Measurements from ENCODE around the gene PHACTR2. TPM values are rescaled to one million over a fixed set of nuclear protein-coding genes. Genes with fewer than 3 reads are reported as not detected.
"Not testable (repeated sequence)": the region's sequence is repeated elsewhere in the genome, so short reads cannot be mapped to it uniquely, and the experiment has no call there.

PHACTR2 gene
- total RNA-seq, 2 donors from 2014 or later = 24.3 to 30.6 TPM

GRCh38 chr6:143655541-143655940 lies 22.2 kb upstream of the PHACTR2 start:
- DNase-seq (no peak), ATAC-seq (replicated peaks in 1 of 2) (no peak)
- Mint-ChIP-seq H3K27me3 (ENCODE audit: low read depth) (no peaks in the 10 kb centered on the region), H3K9me3 (peaks cover 10 to 13% of the 10 kb centered on the region in 2 donors), H3K36me3 (ENCODE audit: insufficient read depth in 2 of 2) (peaks cover 6 to 7% of the 10 kb centered on the region in 2 donors), H3K27ac (no peak overlapping the region), H3K4me1 (ENCODE audit: low read depth) (no peaks in the 10 kb centered on the region), H3K4me3 (no peak overlapping the region)

DNA sequence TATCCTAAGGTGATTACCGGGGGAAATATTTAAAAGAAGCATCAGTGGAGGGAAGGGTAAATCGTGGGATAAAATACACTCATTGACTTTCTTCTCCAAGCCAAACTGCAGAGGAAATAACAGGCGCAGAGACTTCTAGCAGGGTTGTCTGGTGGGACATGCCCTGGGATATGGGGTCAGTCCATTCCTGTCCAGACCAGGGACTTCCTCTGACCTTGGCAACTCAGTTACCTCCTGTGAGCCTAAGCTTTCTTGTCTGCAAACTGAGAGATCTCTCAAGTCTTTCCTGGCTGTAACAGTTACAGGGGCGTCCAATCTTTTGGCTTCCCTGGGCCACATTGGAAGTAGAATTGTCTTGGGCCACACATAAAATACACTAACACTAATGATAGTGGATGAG lies 21.7 kb upstream of the PHACTR2 start:
- Mint-ChIP-seq H3K27me3 (ENCODE audit: low read depth) (no peaks in the 10 kb centered on the region), H3K4me1 (ENCODE audit: low read depth) (no peaks in the 10 kb centered on the region), H3K4me3 (no peak overlapping the region), H3K27ac (no peak overlapping the region), H3K36me3 (ENCODE audit: insufficient read depth in 2 of 2) (peaks cover 6 to 7% of the 10 kb centered on the region in 2 donors), H3K9me3 (peaks cover 10 to 13% of the 10 kb centered on the region in 2 donors)
- no peak for DNase-seq
- ATAC-seq (replicated peaks in 1 of 2) = no peak

DNA sequence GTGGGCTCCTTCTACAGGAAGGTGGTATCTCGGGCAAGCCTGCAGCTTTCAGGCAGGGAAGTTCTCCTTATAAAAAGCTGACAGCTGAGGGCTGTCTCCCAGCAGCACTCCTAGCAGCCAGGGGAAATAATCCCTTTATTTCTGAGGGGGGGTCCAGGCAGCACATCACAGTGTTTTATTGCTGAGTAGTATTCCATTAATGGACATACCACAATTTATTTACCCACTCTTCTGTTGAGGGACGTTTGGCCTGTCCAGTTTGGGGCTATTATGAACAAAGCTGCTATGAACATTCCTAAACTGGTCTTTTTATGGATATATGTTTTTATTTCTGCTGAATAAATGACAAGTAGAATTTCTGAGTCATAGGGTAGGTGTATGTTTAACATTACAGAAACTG lies 20.0 kb upstream of the PHACTR2 start:
- Mint-ChIP-seq H3K27me3 (ENCODE audit: low read depth) (no peaks in the 10 kb centered on the region), H3K36me3 (ENCODE audit: insufficient read depth in 2 of 2) (peaks cover 6 to 7% of the 10 kb centered on the region in 2 donors), H3K4me3 (no peak overlapping the region), H3K4me1 (ENCODE audit: low read depth) (no peaks in the 10 kb centered on the region), H3K27ac (no peak overlapping the region), H3K9me3 (peaks cover 10 to 15% of the 10 kb centered on the region in 2 donors)
- ATAC-seq (replicated peaks in 1 of 2) = no peak
- no peak for DNase-seq

GRCh38 chr6:143660170-143660569 lies 17.6 kb upstream of the PHACTR2 start:
- not testable (repeated sequence) for H3K27ac Mint-ChIP-seq; H3K27me3 Mint-ChIP-seq (ENCODE audit: low read depth); ATAC-seq (replicated peaks in 1 of 2); H3K36me3 Mint-ChIP-seq (ENCODE audit: insufficient read depth in 2 of 2); DNase-seq; H3K4me3 Mint-ChIP-seq; H3K4me1 Mint-ChIP-seq (ENCODE audit: low read depth)
- peaks cover 15 to 22% of the 10 kb centered on the region in 2 donors for H3K9me3 Mint-ChIP-seq

GRCh38 chr6:143664171-143664570 lies 13.6 kb upstream of the PHACTR2 start:
- Mint-ChIP-seq H3K9me3 (peaks cover 25 to 33% of the 10 kb centered on the region in 2 donors), H3K27me3 (ENCODE audit: low read depth) (no peaks in the 10 kb centered on the region), H3K4me3 (no peak overlapping the region), H3K27ac (no peak overlapping the region), H3K36me3 (ENCODE audit: insufficient read depth in 2 of 2) (peaks cover 14 to 18% of the 10 kb centered on the region in 2 donors), H3K4me1 (ENCODE audit: low read depth) (no peaks in the 10 kb centered on the region)
- DNase-seq (no peak), ATAC-seq (replicated peaks in 1 of 2) (no peak)

DNA sequence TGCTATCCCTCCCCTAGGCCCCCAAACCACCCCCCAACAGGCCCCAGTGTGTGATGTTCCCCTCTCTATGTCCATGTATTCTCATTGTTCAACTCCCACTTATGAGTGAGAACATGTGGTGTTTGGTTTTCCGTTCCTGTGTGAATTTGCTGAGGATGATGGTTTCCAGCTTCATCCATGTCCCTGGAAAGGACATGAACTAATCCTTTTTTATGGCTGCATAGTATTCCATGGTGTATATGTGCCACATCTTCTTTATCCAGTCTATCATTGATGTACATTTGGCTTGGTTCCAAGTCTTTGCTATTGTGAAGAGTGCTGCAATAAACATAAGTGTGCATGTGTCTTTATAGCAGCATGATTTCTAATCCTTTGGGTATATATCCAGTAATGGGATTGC lies 11.8 kb upstream of the PHACTR2 start:
- not testable (repeated sequence) for H3K27me3 Mint-ChIP-seq (ENCODE audit: low read depth); DNase-seq; H3K4me1 Mint-ChIP-seq (ENCODE audit: low read depth); H3K27ac Mint-ChIP-seq; ATAC-seq (replicated peaks in 1 of 2); H3K4me3 Mint-ChIP-seq
- peaks cover 9 to 15% of the 10 kb centered on the region in 2 donors for H3K36me3 Mint-ChIP-seq (ENCODE audit: insufficient read depth in 2 of 2)
- H3K9me3 Mint-ChIP-seq = peaks cover 20 to 29% of the 10 kb centered on the region in 2 donors

DNA sequence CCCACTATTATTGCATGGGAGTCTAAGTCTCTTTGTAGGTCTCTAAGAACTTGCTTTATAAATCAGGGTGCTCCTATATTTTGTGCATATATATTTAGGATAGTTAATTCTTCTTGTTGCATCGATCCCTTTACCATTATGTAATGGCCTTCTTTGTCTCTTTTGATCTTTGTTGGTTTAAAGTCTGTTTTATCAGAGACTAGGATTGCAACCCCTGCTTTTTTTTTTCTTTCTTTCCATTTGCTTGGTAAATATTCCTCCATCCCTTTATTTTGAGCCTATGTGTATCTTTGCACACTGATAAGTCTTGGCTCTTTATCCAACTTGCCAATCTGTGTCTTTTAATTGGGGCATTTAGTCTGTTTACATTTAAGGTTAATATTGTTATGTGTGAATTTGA lies 8.3 kb upstream of the PHACTR2 start:
- H3K9me3 Mint-ChIP-seq = peaks cover 17 to 22% of the 10 kb centered on the region in 2 donors
- not testable (repeated sequence) for ATAC-seq (replicated peaks in 1 of 2); H3K27me3 Mint-ChIP-seq (ENCODE audit: low read depth)

DNA sequence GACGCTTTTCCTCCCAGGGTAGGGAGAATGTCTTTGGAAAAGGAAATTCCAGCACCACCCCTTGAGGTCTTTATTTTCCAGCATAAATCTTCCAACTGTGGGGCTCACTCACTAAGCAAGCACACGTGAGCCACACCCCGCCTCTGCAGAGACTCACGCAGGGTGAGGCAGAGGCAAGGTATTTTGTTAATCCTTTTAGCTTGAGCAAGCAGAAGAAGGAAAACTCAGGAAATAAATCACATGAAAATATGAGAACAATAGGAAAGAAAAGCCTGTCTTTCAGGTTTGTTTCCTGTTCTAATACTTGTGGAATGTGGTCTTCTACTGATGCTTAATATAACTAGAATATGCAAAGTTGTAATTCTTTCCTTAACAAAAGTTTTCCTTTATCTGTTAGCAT lies 4.1 kb upstream of the PHACTR2 start:
- peaks cover 6 to 10% of the 10 kb centered on the region in 2 donors for H3K9me3 Mint-ChIP-seq
- H3K4me3 Mint-ChIP-seq = no peak overlapping the region
- peaks cover 3% of the 10 kb centered on the region for H3K4me1 Mint-ChIP-seq (ENCODE audit: low read depth)
- H3K27me3 Mint-ChIP-seq (ENCODE audit: low read depth) = peaks cover under 1% of the 10 kb centered on the region
- DNase-seq (no peak), ATAC-seq (replicated peaks in 1 of 2) (no peak)
- peaks cover 7% of the 10 kb centered on the region in 2 donors for H3K36me3 Mint-ChIP-seq (ENCODE audit: insufficient read depth in 2 of 2)
- no peak overlapping the region for H3K27ac Mint-ChIP-seq

More for the DNA sequence above, 8.3 kb upstream of the PHACTR2 start:
- not testable (repeated sequence) for H3K4me3 Mint-ChIP-seq; H3K27ac Mint-ChIP-seq; DNase-seq; H3K4me1 Mint-ChIP-seq (ENCODE audit: low read depth)
- H3K36me3 Mint-ChIP-seq (ENCODE audit: insufficient read depth in 2 of 2) = peaks cover 12 to 15% of the 10 kb centered on the region in 2 donors

DNA sequence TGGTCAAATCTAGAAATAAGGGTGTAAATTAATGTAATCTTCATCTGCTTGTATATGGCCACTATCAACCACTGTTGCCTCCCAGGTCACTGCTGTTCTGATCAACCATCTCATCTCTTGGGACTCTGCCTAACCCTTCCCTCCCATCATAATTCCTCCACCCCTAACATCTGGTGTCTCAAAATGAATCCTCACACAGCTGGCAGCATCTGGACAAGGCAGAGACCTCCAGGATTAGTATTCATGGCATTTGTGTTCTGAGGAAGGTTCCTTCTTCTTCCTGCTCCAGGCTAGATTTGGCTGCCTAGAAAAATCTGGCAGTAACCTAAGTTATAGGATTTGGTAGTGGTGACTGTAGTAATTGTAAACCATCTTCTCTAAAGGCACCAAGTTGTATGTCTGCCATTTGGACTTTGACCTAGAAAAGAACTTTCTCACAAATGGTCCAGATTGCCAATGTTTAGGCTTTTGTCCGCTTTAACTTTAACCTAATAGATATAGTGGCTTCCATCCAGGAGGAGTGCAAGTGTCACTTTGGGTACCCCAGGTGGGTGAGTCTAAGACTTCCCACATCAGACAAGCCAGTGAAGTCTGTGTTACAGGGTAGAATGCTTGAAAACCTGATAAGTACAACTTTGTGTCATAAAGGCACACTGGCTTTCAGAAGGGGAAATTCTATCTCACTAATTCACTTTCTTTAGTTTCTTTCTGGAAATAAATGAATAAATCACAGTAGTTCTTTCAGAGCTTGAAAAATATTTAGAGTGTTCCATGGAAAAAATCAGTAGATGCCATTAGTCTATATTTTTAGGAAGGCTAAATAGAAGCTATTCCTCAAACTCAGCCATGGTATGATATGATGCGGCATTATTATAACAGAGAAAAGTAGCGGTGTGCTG lies 3.0 kb upstream of the PHACTR2 start:
- H3K4me1 Mint-ChIP-seq (ENCODE audit: low read depth) = peaks cover 13% of the 10 kb centered on the region
- H3K4me3 Mint-ChIP-seq = no peak overlapping the region
- H3K36me3 Mint-ChIP-seq (ENCODE audit: insufficient read depth in 2 of 2) = peaks cover 0 to 3% of the 10 kb centered on the region in 2 donors
- H3K27ac Mint-ChIP-seq = no peak overlapping the region
- DNase-seq (no peak), ATAC-seq (replicated peaks in 1 of 2) (no peak)
- peaks cover 10% of the 10 kb centered on the region for H3K27me3 Mint-ChIP-seq (ENCODE audit: low read depth)
- peaks cover 4% of the 10 kb centered on the region in 2 donors for H3K9me3 Mint-ChIP-seq

GRCh38 chr6:143675382-143675900 lies 2.3 kb upstream of the PHACTR2 start:
- DNase-seq = no peak
- Mint-ChIP-seq H3K27me3 (ENCODE audit: low read depth) (peaks cover 10% of the 10 kb centered on the region), H3K27ac (no peak overlapping the region), H3K4me3 (no peak overlapping the region), H3K36me3 (ENCODE audit: insufficient read depth in 2 of 2) (peaks cover 0 to 2% of the 10 kb centered on the region in 2 donors), H3K4me1 (ENCODE audit: low read depth) (peaks cover 16% of the 10 kb centered on the region), H3K9me3 (peaks cover under 1 to 2% of the 10 kb centered on the region in 2 donors)
- no peak for ATAC-seq (replicated peaks in 1 of 2)

DNA sequence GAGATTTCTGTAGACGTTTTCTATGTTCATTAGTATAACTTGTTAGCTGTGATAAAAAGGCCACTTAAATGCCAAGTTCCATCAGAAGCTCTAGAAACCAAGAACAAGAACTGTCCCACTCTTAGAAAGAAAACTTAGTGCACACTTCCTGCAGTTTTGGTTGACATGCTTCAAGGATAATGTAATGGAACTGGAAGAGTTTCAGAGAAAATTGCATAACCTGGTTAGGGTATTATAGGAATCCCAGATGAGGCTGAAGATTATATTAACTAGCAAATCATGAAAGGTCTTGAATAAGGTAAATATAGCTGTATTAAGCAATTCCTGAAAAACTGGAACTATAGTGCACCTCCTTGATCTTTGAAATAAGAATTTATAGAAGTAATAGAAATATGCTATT lies 1.8 kb upstream of the PHACTR2 start:
- no peak overlapping the region for H3K27ac Mint-ChIP-seq
- peaks cover 10% of the 10 kb centered on the region for H3K27me3 Mint-ChIP-seq (ENCODE audit: low read depth)
- DNase-seq (no peak), ATAC-seq (replicated peaks in 1 of 2) (no peak)
- peaks cover 0 to 2% of the 10 kb centered on the region in 2 donors for H3K36me3 Mint-ChIP-seq (ENCODE audit: insufficient read depth in 2 of 2)
- no peak overlapping the region for H3K4me3 Mint-ChIP-seq
- H3K4me1 Mint-ChIP-seq (ENCODE audit: low read depth) = peaks cover 21% of the 10 kb centered on the region
- H3K9me3 Mint-ChIP-seq = peaks cover 0 to 2% of the 10 kb centered on the region in 2 donors

- ATAC-seq (replicated peaks in 1 of 2) = no peak
- Mint-ChIP-seq H3K4me1 (ENCODE audit: low read depth) (peaks cover 22% of the 10 kb centered on the region), H3K27ac (no peak overlapping the region), H3K27me3 (ENCODE audit: low read depth) (peaks cover 10% of the 10 kb centered on the region), H3K9me3 (no peaks in the 10 kb centered on the region), H3K4me3 (no peak overlapping the region), H3K36me3 (ENCODE audit: insufficient read depth in 2 of 2) (no peaks in the 10 kb centered on the region)
- no peak for DNase-seq
Observed at GRCh38 chr6:143676437-143677045, 1.2 kb upstream of the PHACTR2 start.

- no peak overlapping the region for H3K27ac Mint-ChIP-seq
- DNase-seq (no peak), ATAC-seq (replicated peaks in 1 of 2) (no peak)
- peaks cover 22% of the 10 kb centered on the region for H3K4me1 Mint-ChIP-seq (ENCODE audit: low read depth)
- peaks cover 0 to 1% of the 10 kb centered on the region in 2 donors for H3K9me3 Mint-ChIP-seq
- peaks cover 10% of the 10 kb centered on the region for H3K27me3 Mint-ChIP-seq (ENCODE audit: low read depth)
- H3K4me3 Mint-ChIP-seq = peak overlapping the region; percentile 7 to 92
- H3K36me3 Mint-ChIP-seq (ENCODE audit: insufficient read depth in 2 of 2) = no peaks in the 10 kb centered on the region
Observed at GRCh38 chr6:143677577-143677890, 231 bp upstream of the PHACTR2 start.
